GM15510 (cell line): Measurements from ENCODE around the gene ADAM10.

Experiments used
- POLR2A ChIP-seq: IDR thresholded peaks from 3 replicates; pipeline ENCODE4 v1.6.1; 2011; ENCODE audit warnings: borderline replicate concordance; ENCODE audit not compliant: insufficient read length; ENCODE audit errors: extremely low read depth

Gene ADAM10

GRCh38 chr15:58541410-58542087, 208.0 kb downstream of the ADAM10 start:
- no peak for TF ChIP-seq POLR2A

- TF ChIP-seq POLR2A: no peak
Observed at GRCh38 chr15:58539548-58539947, 210.0 kb downstream of the ADAM10 start.

- TF ChIP-seq POLR2A: no peak
Observed at GRCh38 chr15:58538901-58539300, 210.6 kb downstream of the ADAM10 start.
